HEK293T (cell line): ENCODE measurements around the gene ZNF521.

Source experiments
- CTCF ChIA-PET: fragments of 350-600 bp; formaldehyde crosslinking; extraction: SDS; loops from one replicate; lab custom pipeline; 2021; ENCODE audit warnings: antibody characterized with exemption, inconsistent platforms; lab: Yijun Ruan, JAX
- POLR2A ChIA-PET: fragments of 350-600 bp; formaldehyde crosslinking; extraction: SDS; loops from one replicate; lab custom pipeline; 2020; ENCODE audit warnings: antibody characterized with exemption, inconsistent platforms; lab: Yijun Ruan, JAX
- DNase-seq: peaks from one replicate; pipeline ENCODE4 v3.0.0; 2012; ENCODE audit warnings: mixed read lengths; ENCODE audit errors: extremely low spot score
- ARNT ChIP-seq: fragments of 450-650 bp; IDR thresholded peaks from 2 replicates; pipeline ENCODE4 v1.6.1; 2017; ENCODE audit warnings: mild to moderate bottlenecking
- BHLHE40 ChIP-seq: fragments of 450-650 bp; IDR thresholded peaks from 2 replicates; pipeline ENCODE4 v1.6.1; 2016; ENCODE audit warnings: mild to moderate bottlenecking, moderate library complexity, borderline replicate concordance
- CTBP1 ChIP-seq: fragments of 450-650 bp; IDR thresholded peaks from 2 replicates; pipeline ENCODE4 v1.6.1; 2016; ENCODE audit warnings: borderline replicate concordance
- ELF4 ChIP-seq: fragments of 450-650 bp; IDR thresholded peaks from 2 replicates; pipeline ENCODE4 v1.6.1; 2017; ENCODE audit warnings: antibody characterized with exemption
- FOXA1 ChIP-seq: fragments of 450-650 bp; IDR thresholded peaks from 2 replicates; pipeline ENCODE4 v1.6.1; 2016; ENCODE audit warnings: mild to moderate bottlenecking
- FOXK2 ChIP-seq: fragments of 450-650 bp; IDR thresholded peaks from 2 replicates; pipeline ENCODE4 v1.6.1; 2016; ENCODE audit warnings: mild to moderate bottlenecking
- FOXM1 ChIP-seq: fragments of 450-650 bp; IDR thresholded peaks from 2 replicates; pipeline ENCODE4 v1.6.1; 2017; ENCODE audit warnings: mild to moderate bottlenecking, borderline replicate concordance
- HDGF ChIP-seq: fragments of 450-650 bp; IDR thresholded peaks from 2 replicates; pipeline ENCODE4 v1.6.1; 2017; ENCODE audit warnings: antibody characterized with exemption, borderline replicate concordance
- L3MBTL2 ChIP-seq: fragments of 450-650 bp; conservative IDR thresholded peaks from 2 replicates; pipeline ENCODE4 v1.6.1; 2016; ENCODE audit warnings: mild to moderate bottlenecking
- LEF1 ChIP-seq: fragments of 450-650 bp; IDR thresholded peaks from 2 replicates; pipeline ENCODE4 v1.6.1; 2017; ENCODE audit warnings: mild to moderate bottlenecking, borderline replicate concordance
- NFRKB ChIP-seq: fragments of 450-650 bp; IDR thresholded peaks from 2 replicates; pipeline ENCODE4 v1.6.1; 2016; ENCODE audit warnings: mild to moderate bottlenecking, moderate library complexity
- SP1 ChIP-seq: fragments of 450-650 bp; IDR thresholded peaks from 2 replicates; pipeline ENCODE4 v1.6.1; 2017
- SUZ12 ChIP-seq: fragments of 450-650 bp; IDR thresholded peaks from 2 replicates; pipeline ENCODE4 v1.6.1; 2016; ENCODE audit warnings: mild to moderate bottlenecking
- TARDBP ChIP-seq: fragments of 450-650 bp; IDR thresholded peaks from 2 replicates; pipeline ENCODE4 v1.6.1; 2016
- ZNF384 ChIP-seq: fragments of 450-650 bp; IDR thresholded peaks from 2 replicates; pipeline ENCODE4 v1.6.1; 2016
- TF ChIP-seq, protein P1 (sequence below): fragments of 450-650 bp; IDR thresholded peaks from 2 replicates; pipeline ENCODE4 v1.6.1; 2016

Gene ZNF521

DNA sequence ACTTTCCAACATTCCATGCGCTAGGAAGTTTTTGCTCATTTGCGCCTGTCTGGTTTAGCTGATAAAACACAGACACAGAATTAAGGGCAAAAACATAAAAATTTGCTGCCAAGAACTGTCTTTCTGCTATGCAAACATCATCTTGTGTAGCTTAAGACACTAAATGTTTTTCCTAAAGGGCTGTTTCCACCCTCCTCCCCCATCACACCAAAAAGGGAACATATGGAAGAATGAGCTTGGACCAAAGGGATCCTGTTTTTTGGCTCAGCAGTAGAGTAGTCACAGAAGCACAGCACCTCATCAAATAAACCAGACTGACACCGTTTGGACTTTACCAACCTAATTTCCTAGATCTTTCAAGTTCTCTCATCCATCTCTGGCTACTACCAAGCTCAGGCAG is 210.1 kb downstream of the ZNF521 start:
- TF ChIP-seq FOXK2, result no peak
- TF ChIP-seq BHLHE40, result no peak
- TF ChIP-seq NFRKB, result no peak
- no peak for TF ChIP-seq ZNF384
- TF ChIP-seq TARDBP, result no peak
- TF ChIP-seq, protein P1, sequence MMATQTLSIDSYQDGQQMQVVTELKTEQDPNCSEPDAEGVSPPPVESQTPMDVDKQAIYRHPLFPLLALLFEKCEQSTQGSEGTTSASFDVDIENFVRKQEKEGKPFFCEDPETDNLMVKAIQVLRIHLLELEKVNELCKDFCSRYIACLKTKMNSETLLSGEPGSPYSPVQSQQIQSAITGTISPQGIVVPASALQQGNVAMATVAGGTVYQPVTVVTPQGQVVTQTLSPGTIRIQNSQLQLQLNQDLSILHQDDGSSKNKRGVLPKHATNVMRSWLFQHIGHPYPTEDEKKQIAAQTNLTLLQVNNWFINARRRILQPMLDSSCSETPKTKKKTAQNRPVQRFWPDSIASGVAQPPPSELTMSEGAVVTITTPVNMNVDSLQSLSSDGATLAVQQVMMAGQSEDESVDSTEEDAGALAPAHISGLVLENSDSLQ, result no peak
- TF ChIP-seq HDGF, result no peak
- no peak for TF ChIP-seq ARNT
- TF ChIP-seq SUZ12, result no peak
- no peak for TF ChIP-seq ELF4
- TF ChIP-seq FOXA1, result no peak
- TF ChIP-seq CTBP1, result no peak
- TF ChIP-seq SP1, result no peak
- TF ChIP-seq L3MBTL2, result no peak
- no peak for TF ChIP-seq FOXM1
- no peak for TF ChIP-seq LEF1
- DNase-seq, result no peak
- CTCF ChIA-PET, result no interaction called here
- POLR2A ChIA-PET, result no interaction called here

DNA sequence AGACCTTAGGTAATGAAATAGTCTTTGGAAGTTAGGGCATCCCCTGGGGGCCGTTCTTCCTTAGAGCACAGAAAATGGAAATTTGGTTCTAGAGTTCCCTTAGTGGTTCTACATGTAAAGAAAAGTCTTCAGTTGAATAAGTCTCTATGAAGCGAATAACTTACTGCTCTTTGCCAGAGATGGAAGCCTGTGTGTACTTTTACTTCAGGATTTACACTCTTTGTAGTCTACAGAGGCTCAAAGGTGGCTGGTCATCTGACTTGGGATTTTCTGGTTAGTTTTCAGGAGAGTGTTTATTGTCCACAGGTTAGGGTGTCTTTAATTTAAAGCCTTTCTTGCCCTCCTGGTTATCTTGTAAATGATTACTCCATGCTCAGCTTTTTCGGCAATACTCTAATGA is 210.6 kb downstream of the ZNF521 start:
- TF ChIP-seq SUZ12, result no peak
- no peak for TF ChIP-seq FOXK2
- no peak for TF ChIP-seq ELF4
- no peak for TF ChIP-seq ZNF384
- TF ChIP-seq, protein P1, result no peak
- TF ChIP-seq LEF1, result no peak
- TF ChIP-seq FOXA1, result no peak
- no peak for TF ChIP-seq BHLHE40
- no peak for TF ChIP-seq TARDBP
- TF ChIP-seq CTBP1, result no peak
- no peak for TF ChIP-seq SP1
- no peak for TF ChIP-seq HDGF
- TF ChIP-seq NFRKB, result no peak
- no peak for TF ChIP-seq FOXM1
- TF ChIP-seq ARNT, result no peak
- TF ChIP-seq L3MBTL2, result no peak
- ChIA-PET CTCF (no interaction called here), POLR2A (no interaction called here)
- no peak for DNase-seq

DNA sequence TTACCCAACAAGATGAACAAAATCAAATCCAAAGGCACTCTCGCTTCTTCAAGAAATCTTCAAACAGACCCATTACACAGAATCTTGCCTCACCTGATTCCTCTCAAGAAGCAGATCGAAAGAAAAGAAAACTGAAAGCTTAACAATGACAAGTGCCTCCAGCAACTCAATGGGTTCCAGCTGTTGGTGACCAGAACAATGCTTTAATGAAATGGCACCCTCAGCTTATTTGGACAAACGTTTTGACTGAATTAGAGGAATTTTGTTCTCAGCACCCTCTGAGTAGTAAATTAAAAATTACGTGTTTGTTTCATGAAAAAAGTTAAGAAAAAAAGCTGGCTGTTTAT is 211.0 kb downstream of the ZNF521 start:
- POLR2A ChIA-PET, result interaction anchor here (0.7 kb wide), 1 partner anchor 512 kb away, joined by 3 read pairs; no protein-coding TSS in a partner anchor
- CTCF ChIA-PET, result interaction anchor here (0.6 kb wide), 1 partner anchor 35 kb away, joined by 3 read pairs; no protein-coding TSS in a partner anchor
- no peak for DNase-seq
- TF ChIP-seq BHLHE40, result no peak
- TF ChIP-seq TARDBP, result no peak
- no peak for TF ChIP-seq L3MBTL2
- TF ChIP-seq, protein P1, result no peak
- TF ChIP-seq ELF4, result no peak
- no peak for TF ChIP-seq ARNT
- no peak for TF ChIP-seq SP1
- TF ChIP-seq NFRKB, result no peak
- no peak for TF ChIP-seq LEF1
- TF ChIP-seq HDGF, result no peak
- TF ChIP-seq CTBP1, result no peak
- no peak for TF ChIP-seq FOXA1
- TF ChIP-seq SUZ12, result no peak
- no peak for TF ChIP-seq FOXM1
- no peak for TF ChIP-seq ZNF384
- TF ChIP-seq FOXK2, result no peak

DNA sequence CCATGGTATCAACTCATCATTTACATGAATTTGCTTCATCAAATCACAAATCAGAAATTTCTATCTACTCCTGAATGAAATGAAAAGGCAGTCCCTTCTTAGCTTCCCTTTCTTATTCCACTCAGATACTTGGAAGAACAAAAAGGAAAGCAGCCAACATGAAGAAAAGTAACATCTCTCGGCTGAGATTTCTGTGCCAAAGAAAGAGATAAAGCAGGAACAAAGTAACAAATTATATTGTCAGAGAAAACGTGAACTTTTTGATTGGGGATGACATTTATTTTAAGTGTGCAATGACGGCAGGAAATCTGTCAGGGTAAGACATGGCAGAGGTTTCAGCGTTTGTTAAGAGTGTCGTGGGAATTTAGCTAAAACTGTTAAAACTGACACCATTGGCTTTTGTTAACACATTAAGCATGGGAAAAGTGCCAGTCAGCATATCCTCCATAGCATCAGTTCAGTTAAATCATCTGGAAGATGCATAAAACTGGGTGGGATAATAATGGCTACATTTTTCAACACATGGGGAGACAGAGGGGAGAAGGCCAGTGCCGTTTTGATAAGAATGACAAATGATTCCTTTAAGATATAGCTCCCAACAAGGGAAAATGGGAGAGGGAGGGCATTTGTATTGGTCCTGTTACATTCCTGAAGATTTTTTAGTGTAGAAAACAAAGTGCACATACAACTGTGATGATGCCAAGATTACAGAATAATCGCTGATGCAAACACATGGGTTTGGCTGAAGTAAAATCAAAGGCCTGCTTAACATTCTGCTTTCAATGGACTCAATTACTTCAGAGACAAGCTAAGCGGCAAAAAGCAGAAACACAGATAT is 211.6 kb downstream of the ZNF521 start:
- CTCF ChIA-PET, result interaction anchor here (0.6 kb wide), 1 partner anchor 34 kb away, joined by 3 read pairs; no protein-coding TSS in a partner anchor
- no peak for TF ChIP-seq TARDBP
- TF ChIP-seq ELF4, result no peak
- no peak for TF ChIP-seq L3MBTL2
- no peak for TF ChIP-seq HDGF
- TF ChIP-seq, protein P1, result no peak
- no peak for TF ChIP-seq NFRKB
- TF ChIP-seq CTBP1, result no peak
- TF ChIP-seq FOXK2, result no peak
- no peak for TF ChIP-seq ARNT
- no peak for TF ChIP-seq ZNF384
- no peak for TF ChIP-seq BHLHE40
- POLR2A ChIA-PET, result interaction anchor here (0.6 to 0.7 kb wide), 2 partner anchors 11 to 511 kb away, joined by 3 to 5 read pairs; no protein-coding TSS in a partner anchor
- no peak for DNase-seq

DNA sequence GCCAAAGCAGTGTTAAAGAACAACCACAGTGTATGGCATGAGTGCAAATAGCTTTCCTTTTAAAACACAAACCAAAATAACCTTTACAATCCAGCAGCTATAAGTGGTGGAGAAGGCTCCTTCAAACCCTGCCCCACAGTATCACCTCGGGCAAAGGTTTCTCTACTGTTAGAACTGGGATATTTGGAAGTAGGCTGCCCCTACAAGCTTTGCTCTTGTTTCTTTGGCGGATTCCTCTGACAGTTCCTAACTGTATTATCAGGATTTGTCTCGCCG is 214.8 kb downstream of the ZNF521 start:
- POLR2A ChIA-PET, result no interaction called here
- CTCF ChIA-PET, result no interaction called here
- TF ChIP-seq FOXM1, result no peak

More for the DNA sequence above, 214.8 kb downstream of the ZNF521 start:
- no peak for DNase-seq
